DND-41 (cell line): ENCODE measurements around the gene EYS.

Experiments
- CTCF ChIP-seq: IDR thresholded peaks from 2 replicates; pipeline ENCODE4 v1.5.1; 2012; ENCODE audit warnings: borderline replicate concordance, low read length, moderate library complexity, mild to moderate bottlenecking; ENCODE audit not compliant: poor library complexity, severe bottlenecking; ENCODE audit errors: extremely low read depth
- EZH2 ChIP-seq: IDR thresholded peaks from 3 replicates; pipeline ENCODE4 v1.6.1; 2012; ENCODE audit warnings: borderline replicate concordance, low read depth, mild to moderate bottlenecking, moderate library complexity, low read length, inconsistent platforms; ENCODE audit not compliant: severe bottlenecking

- no peak for TF ChIP-seq CTCF
- TF ChIP-seq EZH2, result no peak
Observed at GRCh38 chr6:64476935-64477334, 1230.1 kb downstream of the EYS start.
